Hematopoietic multipotent progenitor cell treated with erythropoietin and hydrocortisone succinate and interleukin-3 and kit ligand, for 8 days (in vitro differentiated cells): ENCODE measurements around the gene MATN1.

Experiments
- DNase-seq: peaks from one replicate; pipeline ENCODE4 v3.0.0-alpha.2; 2015

Gene MATN1

DNA sequence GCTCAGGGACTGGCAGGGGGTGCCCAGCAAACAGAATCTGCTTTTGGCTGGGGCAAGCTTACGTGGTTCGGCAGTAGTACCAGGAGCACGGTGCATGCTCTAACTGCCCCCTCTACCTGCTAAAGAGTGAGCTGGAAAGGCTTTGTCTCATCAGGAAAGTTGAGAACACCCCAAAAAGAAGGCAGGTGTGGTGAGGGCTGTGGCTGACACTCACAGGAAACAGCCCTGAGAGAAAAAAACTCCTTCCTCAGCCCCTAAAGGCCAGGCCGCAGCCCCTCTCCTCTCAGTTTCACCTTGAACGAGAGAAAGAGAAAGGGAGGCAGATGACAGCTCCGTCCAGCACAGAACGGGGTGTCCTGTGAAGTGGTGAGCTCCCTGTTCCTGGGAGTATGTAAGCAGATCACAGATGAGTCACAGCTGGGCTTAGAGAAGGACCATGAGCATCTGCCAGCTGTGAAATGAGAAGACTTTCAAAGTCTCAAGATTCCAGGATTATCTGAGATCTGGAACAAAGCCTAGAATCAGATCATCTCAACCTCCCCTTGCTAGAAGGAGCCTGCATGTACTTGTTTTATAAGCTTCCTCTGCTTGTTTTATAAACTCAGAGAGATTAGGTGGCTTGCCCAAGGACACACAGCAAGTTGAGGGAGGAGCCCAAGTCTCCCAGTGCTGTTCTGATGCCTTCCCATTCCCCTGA, 20.8 kb upstream of the MATN1 start:
- DNase-seq, result no peak

DNA sequence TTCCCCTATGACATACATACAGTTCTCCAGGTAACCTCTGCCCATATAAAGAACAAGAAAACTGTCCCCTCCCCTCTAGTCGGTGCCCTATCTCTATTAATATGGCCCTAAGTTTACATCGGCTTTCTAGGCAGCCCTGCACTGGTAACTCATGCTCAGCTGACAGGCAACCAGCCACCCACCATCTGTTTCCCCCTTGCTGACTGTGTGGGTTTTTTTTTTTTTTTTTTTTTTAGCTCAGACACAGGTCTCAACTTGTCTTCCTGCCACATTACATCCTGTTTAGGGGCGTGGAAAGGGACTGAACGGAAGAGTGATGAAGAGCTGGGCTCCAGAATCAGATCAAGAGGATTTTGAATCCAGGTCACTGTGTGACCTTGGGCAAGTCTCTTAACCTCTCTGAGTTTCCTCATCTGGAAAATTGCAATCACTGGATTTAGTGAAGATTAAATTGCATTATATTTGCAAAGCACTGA, 20.2 kb upstream of the MATN1 start:
- peak; percentile 61 for DNase-seq

DNA sequence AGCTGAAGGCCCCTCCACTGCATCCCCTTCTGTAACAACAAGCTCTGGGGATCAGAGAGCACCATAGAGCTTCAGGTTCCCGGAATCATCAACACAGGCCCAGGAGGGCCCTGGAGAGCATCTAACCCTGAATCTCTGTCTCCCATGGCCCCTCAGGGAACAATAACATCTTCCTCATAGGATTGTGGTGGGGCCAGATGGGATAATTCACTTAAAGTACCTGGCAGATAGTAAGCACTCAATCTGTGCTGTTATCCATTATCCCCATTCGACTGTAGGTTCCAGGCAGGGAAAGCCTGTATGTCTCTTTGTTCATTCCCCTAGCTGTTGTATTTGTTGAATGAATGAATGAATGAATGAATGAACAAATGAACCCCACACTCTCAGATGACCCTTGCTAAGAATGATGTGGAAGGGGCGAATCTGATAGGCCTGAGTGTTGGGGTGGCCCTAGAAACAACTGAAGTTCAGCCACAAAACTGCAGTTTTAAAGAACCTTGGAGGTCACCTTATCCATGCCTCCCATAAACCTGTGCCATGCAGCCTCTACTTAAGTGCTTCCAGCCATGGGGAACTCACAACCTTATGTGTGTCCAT, 19.7 kb upstream of the MATN1 start:
- DNase-seq, result no peak

DNA sequence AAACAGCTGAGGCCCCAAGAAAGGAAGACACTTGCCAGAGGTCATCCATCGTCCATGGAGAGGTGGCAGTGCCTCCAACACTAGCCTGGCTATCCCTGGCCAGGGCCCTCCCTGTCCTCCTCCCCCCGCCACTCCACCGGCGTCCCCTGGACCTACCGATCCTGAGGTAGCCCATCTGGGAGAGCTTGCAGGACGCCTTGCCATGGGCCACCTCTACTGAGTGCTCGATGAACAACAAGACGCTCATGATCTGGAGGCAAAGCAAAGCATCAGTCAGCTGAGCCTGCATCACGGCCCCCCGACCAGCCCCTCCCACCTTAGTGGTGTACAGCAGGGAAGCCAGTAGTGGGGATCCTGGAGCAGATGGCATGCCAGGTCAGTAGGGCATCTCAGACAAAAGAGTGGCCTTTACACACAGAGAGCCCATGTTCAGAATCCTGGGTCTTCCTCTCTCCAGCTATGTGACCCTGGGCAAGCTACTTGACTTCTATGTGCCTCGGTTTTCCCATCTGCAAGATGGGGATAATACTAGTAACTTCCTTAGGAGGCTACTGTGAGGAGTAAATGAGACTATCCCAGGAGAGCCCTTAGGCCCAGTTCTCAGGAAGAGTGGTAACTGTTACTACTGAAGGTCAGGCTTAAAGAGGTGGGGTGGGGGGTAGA, 19.0 kb upstream of the MATN1 start:
- DNase-seq, result no peak

DNA sequence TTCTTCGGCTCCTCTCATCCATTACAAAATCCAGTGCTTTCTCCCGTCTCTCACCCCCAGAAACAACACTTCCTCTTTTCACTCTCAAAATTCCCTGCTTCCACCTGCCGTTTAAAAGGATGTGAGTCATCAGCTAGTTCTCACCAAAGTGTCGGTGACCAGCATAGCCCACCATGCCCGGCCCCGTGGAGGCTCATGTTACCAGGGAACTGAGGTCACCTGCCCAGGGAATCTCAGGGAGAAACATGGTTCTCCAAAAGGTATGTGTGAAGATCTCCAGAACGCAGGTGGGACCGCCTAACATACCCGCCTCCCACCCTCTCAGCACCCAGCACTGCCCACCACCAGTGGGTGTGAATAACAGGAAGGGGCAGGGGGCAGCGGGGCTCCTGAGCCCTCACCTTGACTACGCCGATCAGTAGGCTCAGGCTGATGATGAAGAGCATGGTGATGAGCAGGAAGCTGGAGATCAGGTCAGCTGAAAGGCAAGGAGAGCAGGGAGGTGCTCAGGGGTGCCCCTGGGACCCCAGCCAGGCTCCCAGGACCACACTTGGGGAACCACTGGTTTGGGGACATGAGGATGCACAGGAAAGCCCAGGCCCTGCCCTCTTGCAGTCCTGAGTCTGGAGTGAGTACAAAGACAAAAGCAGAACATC, 18.0 kb upstream of the MATN1 start:
- DNase-seq, result no peak

DNA sequence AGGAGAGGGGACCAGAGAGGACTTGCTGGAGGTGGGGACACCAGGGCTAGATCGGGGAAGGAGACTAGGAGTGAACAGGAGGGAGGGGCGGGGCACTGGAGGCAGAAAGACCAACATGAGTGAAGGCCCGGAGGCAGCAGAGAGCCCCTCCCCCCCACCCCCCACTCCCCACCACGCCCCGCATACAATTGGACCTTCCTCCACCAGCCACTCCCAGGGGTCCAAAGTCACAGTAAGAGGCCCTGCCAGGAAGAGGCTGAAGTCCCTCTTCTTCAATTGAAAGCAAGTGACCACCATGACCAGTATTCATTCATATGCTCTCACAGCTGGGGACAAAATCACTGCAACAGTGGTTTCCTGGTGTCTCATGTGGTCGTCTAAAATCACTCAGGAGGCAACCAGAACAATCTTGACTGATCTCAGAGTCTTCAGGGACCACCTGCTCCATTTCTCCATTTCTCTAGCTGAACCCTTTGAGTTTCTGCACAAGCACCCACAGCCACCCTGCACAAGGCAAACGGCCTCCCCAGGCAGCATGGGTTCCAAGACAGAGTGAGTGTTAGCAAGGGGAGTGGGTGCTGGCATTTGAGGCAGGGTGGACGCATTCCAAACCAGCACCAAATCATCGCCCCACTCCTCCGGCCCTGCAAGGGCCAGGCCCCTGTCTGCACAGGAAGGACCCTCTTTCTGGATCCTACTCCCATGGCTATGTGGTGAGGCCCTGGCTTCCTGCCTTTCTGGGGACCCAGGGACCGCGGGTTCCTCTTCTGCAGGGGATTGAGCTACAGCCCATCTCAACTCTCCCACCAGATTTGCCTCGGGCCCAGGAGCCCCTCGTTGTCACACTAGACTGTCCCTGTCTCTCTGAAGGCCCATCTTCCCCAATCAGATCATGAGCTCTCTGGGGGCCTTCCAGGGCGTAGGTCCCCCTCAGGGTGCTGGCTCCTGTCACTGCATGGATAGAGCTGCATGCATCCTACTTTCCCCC, 17.2 kb upstream of the MATN1 start:
- DNase-seq, result no peak

DNA sequence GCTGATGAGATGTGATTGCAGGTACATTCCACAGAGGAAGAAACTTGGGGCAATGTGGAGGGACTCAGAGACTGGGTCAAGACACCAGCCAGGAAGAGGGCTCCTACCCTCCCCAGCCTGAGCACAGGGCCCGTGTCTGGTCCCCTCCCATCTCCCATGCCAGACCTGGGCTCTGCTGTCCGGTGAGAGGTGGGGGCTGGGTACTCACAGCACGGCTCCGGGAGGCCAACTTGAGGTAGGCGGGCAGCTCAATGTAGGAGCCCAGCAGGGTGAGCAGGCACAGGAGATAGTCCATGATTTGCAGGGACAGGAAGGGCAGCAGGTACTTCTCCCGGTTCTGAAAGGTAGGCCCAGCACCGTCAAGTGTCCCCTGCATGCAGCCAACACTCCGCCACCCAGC, 16.2 kb upstream of the MATN1 start:
- DNase-seq, result no peak

DNA sequence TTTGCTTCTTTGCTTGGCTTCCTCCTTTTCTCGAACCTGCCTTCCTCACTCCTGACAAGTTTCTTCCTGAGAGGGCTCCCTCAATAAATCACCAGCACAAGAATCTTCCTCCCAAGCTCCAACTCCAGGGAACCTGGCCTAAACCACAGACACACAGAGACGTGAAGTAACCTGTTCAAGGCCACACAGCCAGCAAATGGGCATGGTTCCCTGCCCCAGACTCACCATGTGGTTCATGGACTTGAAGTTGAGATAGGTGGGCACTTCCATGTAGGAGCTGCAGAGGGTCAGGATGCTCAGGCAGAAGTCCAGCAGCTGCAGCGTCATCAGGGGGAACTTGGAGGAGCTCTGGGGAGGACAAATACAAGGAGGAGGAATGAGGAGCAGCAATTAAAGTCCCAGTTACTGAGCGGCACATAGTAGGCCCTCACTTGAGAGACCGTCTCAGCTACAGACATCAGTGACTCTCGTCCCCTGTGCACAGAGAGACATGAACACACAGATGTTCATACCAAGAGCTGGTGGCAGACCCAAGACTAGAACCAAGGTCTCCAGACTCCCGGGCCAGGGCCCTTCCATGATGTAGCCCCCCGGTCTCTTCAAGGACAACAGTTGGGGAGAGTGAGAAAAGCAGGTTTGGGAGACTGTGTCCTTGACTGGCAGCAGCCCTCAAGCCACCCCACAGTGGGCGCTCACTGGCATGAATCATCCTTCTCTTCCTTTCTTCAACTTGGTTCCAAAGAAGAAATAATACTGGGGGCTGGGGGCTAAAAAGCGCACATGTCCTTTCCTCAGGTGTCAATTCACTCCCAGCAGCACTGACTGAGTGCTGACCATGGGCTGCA, 15.6 kb upstream of the MATN1 start:
- DNase-seq, result no peak

DNA sequence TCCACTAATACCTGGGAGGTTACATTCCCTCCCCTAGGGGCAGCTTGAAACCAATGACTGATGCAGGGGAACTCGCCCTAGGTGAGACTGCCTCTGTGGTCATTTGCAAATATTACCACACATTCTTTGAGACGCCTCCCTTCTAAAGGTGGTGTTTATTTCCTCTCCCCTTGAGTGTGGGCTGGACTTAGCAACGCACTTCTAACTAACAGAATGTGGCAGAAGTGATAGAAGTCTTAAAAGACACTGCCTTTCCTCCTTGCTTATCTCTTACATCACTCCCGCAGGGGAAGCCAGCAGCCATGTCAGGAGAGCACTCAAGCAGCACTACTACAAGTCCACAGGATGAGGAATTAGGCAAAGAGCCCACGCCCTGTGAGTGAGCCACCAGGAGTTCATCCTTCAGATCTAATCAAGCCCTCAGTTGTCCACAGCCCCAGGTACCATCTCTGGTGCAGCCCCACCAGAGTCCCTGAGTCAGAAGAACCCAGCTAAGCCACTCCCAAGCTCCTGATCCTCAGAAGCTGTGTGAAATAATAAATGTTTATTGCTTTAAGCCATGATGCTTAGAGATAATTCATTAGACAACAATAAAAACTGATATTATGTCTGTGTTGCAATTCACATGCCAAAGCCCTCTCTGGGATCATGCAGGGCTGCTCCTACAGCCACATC, 14.8 kb upstream of the MATN1 start:
- no peak for DNase-seq

DNA sequence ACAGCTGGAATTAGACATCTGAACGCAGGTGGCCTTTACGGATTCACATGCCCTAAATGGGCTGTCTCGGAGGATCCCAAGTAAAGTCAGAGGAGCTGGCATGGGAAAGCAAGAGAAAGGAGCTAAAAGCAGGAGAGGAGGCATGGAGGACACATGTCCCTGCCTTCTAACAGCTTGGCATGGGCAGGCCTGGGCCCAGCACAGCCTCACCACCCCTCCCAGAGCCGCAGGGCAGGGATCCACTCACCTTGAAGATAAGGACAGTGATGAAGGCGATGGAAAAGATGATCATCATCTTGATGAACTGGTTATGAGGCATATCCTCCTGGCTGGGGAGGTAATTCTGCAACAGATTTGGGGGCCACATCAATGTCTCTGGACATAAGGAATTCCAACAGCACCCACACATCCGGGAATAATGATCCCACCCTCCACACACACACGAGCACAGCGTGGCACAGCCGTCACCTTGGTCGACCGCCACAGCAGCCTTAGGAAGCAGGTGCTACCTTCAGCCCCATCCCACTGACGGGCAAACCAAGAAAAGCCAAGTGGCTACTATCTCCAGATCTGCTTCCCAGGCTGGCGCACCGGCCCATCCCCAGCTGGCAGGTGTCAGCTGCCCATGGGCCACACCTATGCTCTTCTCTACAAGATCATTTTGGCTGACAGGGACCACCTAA, 14.1 kb upstream of the MATN1 start:
- no peak for DNase-seq

DNA sequence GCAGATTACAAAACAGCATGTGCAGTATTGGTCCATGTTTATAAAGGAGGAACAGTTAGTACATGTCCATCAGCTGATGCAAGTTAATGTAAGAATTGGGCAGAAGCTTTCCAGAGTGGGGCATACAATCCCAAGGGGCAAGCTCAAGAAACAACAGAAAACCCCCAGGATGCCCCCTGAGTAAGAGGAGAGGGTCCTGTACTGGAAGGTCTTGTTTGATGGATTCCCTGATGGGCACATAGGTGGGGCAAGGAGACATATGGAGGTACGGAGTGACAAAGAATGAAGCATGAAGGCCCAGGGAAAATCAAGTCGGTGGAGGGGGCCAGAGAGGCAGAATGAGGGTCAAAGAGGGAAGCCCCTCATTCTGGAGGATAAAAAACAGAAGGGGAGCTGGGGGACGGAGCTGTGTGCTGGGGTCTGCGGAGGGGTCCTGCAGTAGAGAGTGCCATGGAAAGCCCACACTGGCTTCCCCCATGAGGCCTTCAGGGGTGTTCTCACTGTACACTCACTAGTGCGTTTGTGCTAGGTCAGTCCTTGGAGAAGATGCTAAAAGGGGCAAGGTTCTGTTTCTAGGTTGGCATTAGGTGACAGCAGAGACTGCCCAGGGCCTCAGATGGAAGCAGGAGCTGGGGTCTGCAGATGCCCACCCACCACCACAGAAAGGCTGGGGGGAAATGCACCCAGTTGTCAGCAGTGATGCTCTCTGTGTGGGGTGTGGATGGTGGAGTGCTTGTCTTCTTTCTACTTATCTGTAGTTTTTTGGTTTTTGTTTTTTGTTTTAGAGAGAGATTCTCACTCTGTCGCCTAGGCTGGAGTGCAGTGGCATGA, 12.5 kb upstream of the MATN1 start:
- no peak for DNase-seq

DNA sequence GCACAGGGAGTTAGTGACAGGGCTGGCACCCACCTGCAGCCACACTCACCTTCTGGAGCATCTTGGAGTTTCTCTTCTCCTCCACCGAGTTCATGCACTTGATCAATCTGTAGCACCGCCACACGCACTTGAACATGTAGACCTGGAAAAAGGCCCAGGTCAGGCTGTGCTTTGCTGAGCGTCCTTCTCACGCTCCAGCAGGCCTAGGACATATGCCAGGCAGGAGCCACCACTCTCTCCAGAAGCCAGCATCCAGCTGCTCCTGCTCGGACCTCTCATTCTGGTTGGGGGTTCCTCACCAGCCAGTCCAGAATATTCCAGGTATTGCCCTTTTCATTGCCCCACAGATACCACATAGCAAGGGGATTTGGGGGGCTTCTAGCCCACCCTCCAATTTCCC, 11.7 kb upstream of the MATN1 start:
- no peak for DNase-seq

DNA sequence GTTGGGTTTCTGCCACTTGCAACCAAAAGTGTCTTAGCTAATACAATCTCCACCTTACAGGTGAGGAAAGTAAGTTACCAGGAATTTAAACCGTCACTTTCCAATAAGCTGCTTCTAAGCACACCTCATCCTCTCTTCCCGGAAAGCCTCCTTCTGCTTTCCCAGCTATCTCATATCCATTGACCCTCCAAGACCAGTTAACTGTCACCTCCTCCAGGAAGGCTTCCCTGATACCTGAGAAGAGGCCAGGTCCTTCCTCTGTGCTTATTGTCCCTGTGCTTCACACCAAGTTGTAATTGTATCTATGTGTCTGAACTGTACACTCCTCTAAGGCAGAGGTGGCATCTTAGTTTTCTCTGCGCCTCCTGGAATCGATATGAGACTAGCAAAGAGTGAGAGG, 11.2 kb upstream of the MATN1 start:
- no peak for DNase-seq

DNA sequence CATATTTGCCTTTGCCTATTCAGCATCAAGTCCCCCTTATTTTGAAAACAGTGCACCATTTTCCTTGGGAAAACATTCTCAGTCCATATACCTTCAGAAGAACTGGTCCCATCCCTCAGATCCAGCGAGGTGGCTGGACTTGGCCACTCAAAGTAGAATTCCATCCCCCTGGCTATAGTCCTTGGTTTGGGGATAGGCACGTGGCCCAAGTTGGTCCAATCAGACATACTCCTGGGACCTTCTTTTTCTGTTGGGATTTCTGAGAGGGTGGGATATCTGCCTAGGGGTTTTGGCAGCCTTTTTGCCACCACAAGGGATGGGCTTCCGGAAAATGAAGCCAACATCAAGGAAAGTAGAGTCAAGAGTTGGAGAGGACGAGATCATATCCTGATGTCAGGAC, 10.7 kb upstream of the MATN1 start:
- no peak for DNase-seq

DNA sequence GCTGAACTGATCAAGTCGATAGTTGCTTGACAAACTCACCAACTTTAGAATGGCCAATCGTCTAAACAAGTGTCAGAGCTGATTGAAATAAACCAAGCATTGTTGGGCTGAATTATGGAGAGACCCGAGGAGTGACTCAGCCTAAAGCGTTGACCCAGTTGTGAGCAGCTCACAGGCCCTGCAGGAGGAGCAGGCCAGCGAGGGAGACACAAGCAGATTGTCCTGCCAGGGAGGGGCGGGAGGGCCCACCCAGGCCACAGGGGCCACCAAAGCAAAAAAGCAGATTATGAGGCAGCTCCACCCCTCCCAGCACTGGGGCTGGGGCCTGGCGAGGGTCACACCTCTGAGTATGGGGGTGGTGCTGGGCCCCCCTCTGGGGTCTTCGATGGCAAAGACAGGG, 10.1 kb upstream of the MATN1 start:
- no peak for DNase-seq

DNA sequence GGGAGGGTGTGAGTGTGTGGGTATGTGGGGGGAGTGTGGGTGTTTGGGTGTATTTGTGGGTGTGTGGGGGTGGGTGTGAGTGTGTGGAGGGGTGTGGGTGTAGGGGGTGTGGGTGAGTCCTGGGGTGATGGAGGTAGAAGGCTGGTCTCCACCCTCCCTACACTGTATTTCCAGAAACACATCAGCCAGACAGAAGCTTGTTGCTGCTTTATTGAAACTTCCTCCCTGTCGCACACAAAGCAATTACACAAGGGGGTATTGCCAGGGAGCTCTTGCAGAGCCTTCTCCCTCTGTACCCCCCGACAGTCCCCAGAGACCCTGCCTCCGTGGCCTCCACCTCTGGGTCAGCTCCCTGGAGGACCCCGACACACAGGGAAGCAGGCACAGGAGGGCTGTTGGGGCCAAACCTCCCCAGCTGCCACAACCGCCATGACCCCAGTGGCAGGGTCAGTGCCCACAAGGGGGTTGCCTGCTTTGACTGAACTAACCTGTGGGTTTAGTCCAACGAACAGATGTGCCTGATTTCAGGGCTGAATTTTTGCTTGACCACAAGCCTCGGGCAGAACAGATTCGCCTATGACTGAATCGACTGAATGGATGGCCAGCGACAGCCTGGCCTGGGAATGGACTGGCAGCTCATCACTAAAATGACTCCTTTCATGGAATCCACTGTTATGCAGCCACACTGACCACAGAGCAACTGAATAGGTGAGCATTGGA, 9.1 kb upstream of the MATN1 start:
- peak; percentile 46 for DNase-seq

DNA sequence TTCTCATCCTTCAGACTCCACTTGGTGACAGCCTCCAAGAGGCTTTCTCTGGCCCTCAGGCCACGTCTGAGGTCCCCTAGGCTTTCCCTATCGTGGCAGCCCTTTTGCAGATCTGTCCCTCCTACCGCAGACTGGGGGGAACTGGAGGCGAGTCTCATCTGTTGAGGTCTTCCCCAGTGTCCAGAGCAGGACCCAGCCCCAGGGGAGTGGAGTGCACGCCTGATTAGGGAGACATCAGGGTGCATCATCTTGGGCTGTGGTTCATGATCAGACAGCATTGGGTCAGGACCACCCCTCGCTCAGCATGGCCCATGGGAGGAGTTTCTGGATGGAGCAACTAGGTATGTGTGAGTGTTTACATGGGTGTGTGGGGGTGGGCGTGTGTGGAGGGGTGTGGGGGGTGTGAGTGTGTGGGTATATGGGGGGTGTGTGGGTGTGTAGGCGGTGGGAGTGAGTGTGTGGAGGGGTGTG, 8.5 kb upstream of the MATN1 start:
- DNase-seq, result peak; percentile 51

DNA sequence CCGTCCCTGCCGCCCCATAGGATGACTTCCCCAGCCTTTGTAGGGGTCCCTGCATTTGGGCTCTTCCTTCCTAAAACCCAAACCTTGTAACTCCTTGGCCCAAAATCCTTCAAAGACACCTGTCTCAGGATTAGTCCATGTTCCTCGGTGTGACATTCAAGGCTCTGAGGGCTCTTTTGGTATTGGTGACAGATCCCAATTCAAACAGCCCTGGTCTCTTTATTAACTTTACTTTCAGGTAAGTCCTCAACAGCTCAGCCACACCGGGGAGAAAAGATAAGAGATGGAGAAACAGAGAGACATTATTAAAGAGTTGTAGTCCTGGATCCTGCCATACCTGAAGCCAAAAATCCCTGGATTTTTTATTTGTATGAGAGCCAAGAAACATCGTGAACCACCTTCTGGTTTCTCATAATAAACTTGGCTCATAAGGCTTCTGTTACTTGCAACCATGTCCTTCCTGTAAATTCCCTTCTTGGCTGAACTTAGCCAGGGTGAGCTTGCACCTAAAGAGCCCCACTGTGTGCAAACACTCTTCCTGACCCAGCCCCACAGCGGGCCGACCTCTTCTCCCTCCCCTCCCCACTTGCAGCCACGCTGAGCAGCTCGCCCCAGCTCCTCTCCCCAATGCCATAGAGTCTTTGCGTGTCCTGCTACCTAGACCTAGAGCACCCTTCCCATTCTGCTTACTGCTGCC, 7.9 kb upstream of the MATN1 start:
- no peak for DNase-seq
